Measurements from ENCODE around the gene DEFB108B. TPM values are rescaled to one million over a fixed set of nuclear protein-coding genes. Genes with fewer than 3 reads are reported as not detected.
A peak's percentile ranks its signal among the peaks of the same experiment; 100 is the strongest.
"Not testable (repeated sequence)": the region's sequence is repeated elsewhere in the genome, so short reads cannot be mapped to it uniquely, and the experiment has no call there.

The DEFB108B gene
- total RNA-seq, 6 experiments from 2014 or later: not detected

- H3K4me3 Mint-ChIP-seq; H3K36me3 Mint-ChIP-seq (ENCODE audit: low read depth); H3K27me3 Mint-ChIP-seq (ENCODE audit: insufficient read depth); H3K9me3 Mint-ChIP-seq: not testable (repeated sequence)
- peak overlapping the region; percentile 73 for H3K27ac Mint-ChIP-seq
- TF ChIP-seq CTCF (IDR thresholded peaks at IDR 0.05): peak; percentile 80
- DNase-seq: peak; percentile 69
- peaks cover 45% of the 10 kb centered on the region for H3K4me1 Mint-ChIP-seq (ENCODE audit: low read depth)
These were observed 40.3 kb upstream of the DEFB108B start for GRCh38 chr11:71792621-71793235.

DNA sequence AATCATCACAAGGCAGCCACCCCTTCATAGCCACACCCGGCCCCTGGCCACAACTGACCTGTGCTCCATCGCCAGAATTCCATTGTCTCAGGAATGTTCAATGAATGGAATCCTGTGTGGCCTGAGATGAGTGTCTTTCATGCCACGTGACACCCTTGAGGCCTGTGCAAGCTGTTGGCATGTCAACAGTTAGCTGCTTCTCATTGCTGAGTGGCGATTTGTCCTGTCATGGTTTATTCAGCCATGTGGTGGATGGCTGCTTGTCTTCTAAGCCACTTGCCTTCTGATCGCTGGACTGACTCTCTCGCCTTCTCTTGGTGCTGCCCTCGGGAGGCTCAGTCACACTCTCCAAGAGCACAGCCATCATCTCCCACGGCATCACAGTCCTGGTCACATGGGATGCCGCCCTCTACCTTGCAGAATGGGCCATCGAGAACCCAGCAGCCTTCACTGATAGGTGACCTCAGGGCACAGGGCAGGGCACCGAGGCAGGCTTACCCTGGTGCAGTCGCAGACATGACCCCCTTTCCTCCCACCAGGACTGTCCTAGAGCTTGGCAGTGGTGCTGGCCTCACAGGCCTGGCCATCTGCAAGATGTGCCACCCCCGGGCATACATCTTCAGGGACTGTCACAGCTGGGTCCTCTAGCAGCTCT is 38.5 kb upstream of the DEFB108B start:
- not testable (repeated sequence) for H3K9me3 Mint-ChIP-seq; H3K27me3 Mint-ChIP-seq (ENCODE audit: insufficient read depth); H3K36me3 Mint-ChIP-seq (ENCODE audit: low read depth)
- peak; percentile 95 for DNase-seq
- Mint-ChIP-seq H3K27ac (peak overlapping the region; percentile 95), H3K4me1 (ENCODE audit: low read depth) (peaks cover 31% of the 10 kb centered on the region), H3K4me3 (0 out of 2 replicates have a peak overlapping the region, but pooled peaks have one; percentile 22)

DNA sequence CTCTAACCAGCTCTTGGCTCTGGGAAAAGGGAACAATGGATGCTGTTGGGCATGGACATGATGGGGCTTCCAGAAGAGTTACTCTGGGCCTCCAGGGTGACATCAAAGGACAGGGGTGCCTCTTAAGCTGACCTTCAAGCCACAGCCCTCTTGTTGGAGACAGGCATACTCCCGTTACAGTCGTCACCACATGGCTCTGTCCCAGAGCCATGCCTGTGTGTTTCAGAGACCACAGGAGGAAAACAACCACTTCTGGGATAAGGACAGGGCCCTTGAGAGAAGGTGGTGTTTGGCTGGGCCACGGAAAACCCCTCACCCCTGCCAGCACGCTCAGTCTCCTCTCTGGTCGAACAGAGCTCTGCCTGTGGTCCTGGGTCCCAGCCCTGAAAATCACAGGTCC is 37.8 kb upstream of the DEFB108B start:
- not testable (repeated sequence) for H3K4me3 Mint-ChIP-seq; H3K27me3 Mint-ChIP-seq (ENCODE audit: insufficient read depth); H3K9me3 Mint-ChIP-seq; H3K36me3 Mint-ChIP-seq (ENCODE audit: low read depth); DNase-seq
- Mint-ChIP-seq H3K27ac (peak overlapping the region; percentile 95), H3K4me1 (ENCODE audit: low read depth) (peaks cover 31% of the 10 kb centered on the region)

DNA sequence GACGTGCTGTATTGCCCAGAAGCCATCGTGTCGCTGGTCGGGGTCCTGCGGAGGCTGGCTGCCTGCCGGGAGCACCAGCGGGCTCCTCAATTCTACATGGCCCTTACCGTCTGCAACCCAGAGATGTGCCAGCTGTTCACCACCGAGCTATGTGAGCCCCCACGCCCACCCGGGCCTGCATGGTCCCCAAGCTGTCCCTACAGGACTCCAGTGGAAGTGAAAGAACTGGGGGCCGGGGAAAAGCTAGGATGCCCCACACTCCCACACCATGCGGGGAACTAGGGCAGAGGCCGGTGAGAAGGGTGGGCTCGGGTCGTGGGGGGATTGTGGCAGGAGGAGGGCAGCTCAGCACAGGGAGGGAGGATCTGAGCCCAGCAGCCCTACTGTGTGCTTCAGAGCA is 37.0 kb upstream of the DEFB108B start:
- peaks cover 31% of the 10 kb centered on the region for H3K4me1 Mint-ChIP-seq (ENCODE audit: low read depth)
- not testable (repeated sequence) for H3K27ac Mint-ChIP-seq; H3K4me3 Mint-ChIP-seq; DNase-seq; H3K36me3 Mint-ChIP-seq (ENCODE audit: low read depth); H3K27me3 Mint-ChIP-seq (ENCODE audit: insufficient read depth); H3K9me3 Mint-ChIP-seq

- H3K36me3 Mint-ChIP-seq (ENCODE audit: low read depth); H3K9me3 Mint-ChIP-seq; H3K27ac Mint-ChIP-seq; DNase-seq; H3K4me3 Mint-ChIP-seq; H3K27me3 Mint-ChIP-seq (ENCODE audit: insufficient read depth): not testable (repeated sequence)
- H3K4me1 Mint-ChIP-seq (ENCODE audit: low read depth): peaks cover 31% of the 10 kb centered on the region
These were observed 36.2 kb upstream of the DEFB108B start for GRCh38 chr11:71796781-71797180.

DNA sequence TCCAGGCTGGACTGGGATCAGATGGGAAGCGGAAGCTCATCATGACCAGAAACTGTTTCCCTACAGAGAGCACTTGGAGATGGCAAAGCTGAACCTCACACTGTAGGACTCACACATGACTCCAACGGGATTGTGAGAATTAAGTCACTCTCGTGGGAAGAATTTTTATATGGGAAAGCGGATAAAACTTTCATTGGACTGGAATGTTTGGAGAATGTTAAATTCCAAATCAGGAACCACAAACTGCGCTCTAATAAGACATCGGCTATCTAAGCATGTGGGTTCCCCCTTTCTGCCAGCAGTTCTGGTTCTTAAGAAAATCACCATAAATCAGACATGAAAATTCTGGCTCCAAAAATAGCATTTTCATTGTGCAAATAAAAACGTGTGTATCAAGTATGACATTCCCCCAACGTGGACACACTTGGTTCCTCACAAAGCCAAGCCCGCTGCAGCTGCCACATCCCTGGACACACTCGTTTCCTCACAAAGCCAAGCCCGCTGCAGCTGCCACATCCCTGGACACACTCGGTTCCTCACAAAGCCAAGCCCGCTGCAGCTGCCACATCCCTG is 33.4 kb upstream of the DEFB108B start:
- not testable (repeated sequence) for H3K4me3 Mint-ChIP-seq; H3K27me3 Mint-ChIP-seq (ENCODE audit: insufficient read depth); H3K36me3 Mint-ChIP-seq (ENCODE audit: low read depth); H3K9me3 Mint-ChIP-seq
- Mint-ChIP-seq H3K4me1 (ENCODE audit: low read depth) (peaks cover 16% of the 10 kb centered on the region), H3K27ac (peak overlapping the region; percentile 82)
- DNase-seq: peak; percentile 64

DNA sequence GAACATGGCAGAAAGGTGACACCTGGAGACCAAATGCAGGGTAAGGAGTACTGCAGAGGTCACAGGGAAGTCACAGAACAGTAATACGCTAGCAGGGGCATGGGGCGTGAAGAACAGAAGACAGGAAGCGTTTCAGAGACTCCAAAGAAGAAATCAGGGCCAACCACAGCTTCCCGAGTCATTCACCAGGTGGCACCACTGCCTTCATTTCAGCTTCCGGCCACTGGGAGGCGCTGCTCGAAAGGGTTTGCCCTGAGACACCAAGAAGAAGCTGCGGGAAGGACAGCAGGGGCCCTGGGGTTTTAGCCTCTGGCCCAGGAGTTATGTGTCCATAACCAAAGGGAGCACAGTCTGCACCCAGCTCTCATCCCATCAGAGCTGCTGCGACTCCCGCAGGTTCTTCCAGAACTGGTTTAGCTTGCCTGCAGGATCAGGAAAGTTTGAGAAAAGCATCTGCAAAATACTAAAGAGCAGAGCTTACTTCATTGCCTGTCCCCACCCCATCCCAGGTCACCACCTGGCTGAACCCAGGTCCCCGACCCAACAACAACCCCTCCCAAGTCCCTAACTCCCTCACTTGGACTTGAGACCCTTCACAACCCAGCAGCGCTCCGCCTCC is 32.6 kb upstream of the DEFB108B start:
- TF ChIP-seq CTCF (IDR thresholded peaks at IDR 0.05): peak; percentile 87
- not testable (repeated sequence) for H3K4me1 Mint-ChIP-seq (ENCODE audit: low read depth); H3K36me3 Mint-ChIP-seq (ENCODE audit: low read depth); H3K9me3 Mint-ChIP-seq; H3K27me3 Mint-ChIP-seq (ENCODE audit: insufficient read depth); H3K4me3 Mint-ChIP-seq
- DNase-seq: peak; percentile 54
- peak overlapping the region; percentile 60 for H3K27ac Mint-ChIP-seq

GRCh38 chr11:71801026-71801425 is 32.0 kb upstream of the DEFB108B start:
- H3K27ac Mint-ChIP-seq; H3K36me3 Mint-ChIP-seq (ENCODE audit: low read depth); H3K27me3 Mint-ChIP-seq (ENCODE audit: insufficient read depth); H3K9me3 Mint-ChIP-seq; H3K4me1 Mint-ChIP-seq (ENCODE audit: low read depth); H3K4me3 Mint-ChIP-seq; DNase-seq: not testable (repeated sequence)

GRCh38 chr11:71802874-71803273 is 30.1 kb upstream of the DEFB108B start:
- not testable (repeated sequence) for H3K4me3 Mint-ChIP-seq; H3K36me3 Mint-ChIP-seq (ENCODE audit: low read depth); H3K9me3 Mint-ChIP-seq; H3K4me1 Mint-ChIP-seq (ENCODE audit: low read depth); H3K27ac Mint-ChIP-seq; DNase-seq; H3K27me3 Mint-ChIP-seq (ENCODE audit: insufficient read depth)

- not testable (repeated sequence) for H3K27ac Mint-ChIP-seq; H3K4me1 Mint-ChIP-seq (ENCODE audit: low read depth); H3K36me3 Mint-ChIP-seq (ENCODE audit: low read depth); H3K27me3 Mint-ChIP-seq (ENCODE audit: insufficient read depth); H3K9me3 Mint-ChIP-seq; H3K4me3 Mint-ChIP-seq; DNase-seq
These were observed 28.6 kb upstream of the DEFB108B start for GRCh38 chr11:71804158-71804947.

DNA sequence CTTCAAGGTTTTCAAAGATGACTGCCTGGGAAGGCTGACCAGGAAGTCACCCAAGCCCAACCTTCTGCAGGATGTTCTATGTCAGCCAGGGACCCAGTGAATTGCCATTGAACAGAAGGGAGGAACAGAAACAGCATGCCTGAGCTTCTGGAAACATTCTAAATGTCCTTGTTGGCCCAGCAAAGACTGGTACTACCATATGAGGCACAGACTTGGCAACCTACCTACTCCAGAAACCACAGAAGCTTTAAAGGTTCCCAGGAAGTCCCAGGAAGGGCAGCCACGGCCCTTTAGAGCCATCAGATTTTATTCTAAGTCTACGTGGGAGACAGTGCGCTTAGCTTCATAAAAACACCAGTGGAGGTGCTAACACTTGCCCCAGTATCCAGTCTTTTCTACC is 20.5 kb upstream of the DEFB108B start:
- H3K9me3 Mint-ChIP-seq; H3K27me3 Mint-ChIP-seq (ENCODE audit: insufficient read depth); H3K36me3 Mint-ChIP-seq (ENCODE audit: low read depth); DNase-seq; H3K27ac Mint-ChIP-seq: not testable (repeated sequence)
- H3K4me1 Mint-ChIP-seq (ENCODE audit: low read depth): peaks cover 12% of the 10 kb centered on the region
- peak overlapping the region; percentile 70 for H3K4me3 Mint-ChIP-seq

Data from HFFc6 (cell line).